Calu3 (cell line): ENCODE results near the gene DEAF1. TPM values are rescaled to one million over a fixed set of nuclear protein-coding genes. Genes with fewer than 3 reads are reported as not detected.

ENCODE experiments used
- BruUV-seq: library from RNA; stranded (reverse); fragments of 400-500 nt; replicated peaks from 2 replicates; lab custom pipeline; 2021; lab: Mats Ljungman, UMichigan
- CTCF ChIA-PET: fragments of 300-600 bp; sonication (Branson Sonifier 250); formaldehyde crosslinking; loops from one replicate; lab custom pipeline; 2022; ENCODE audit warnings: antibody characterized with exemption; lab: Charles Lee
- DNase-seq: peaks from one replicate; pipeline ENCODE4 v3.0.0; 2022
- H3K27ac Mint-ChIP-seq: one replicate; pipeline ENCODE4 v1.8.0; 2022; ENCODE audit warnings: mixed read lengths; ENCODE audit not compliant: unreplicated experiment
- H3K27me3 Mint-ChIP-seq: one replicate; pipeline ENCODE4 v1.8.0; 2022; ENCODE audit warnings: mixed read lengths; ENCODE audit not compliant: unreplicated experiment
- H3K36me3 Mint-ChIP-seq: one replicate; pipeline ENCODE4 v1.8.0; 2022; ENCODE audit warnings: mild to moderate bottlenecking, moderate library complexity, mixed read lengths; ENCODE audit not compliant: insufficient read depth, unreplicated experiment
- H3K4me1 Mint-ChIP-seq: one replicate; pipeline ENCODE4 v1.8.0; 2022; ENCODE audit warnings: mild to moderate bottlenecking, low read depth, mixed read lengths; ENCODE audit not compliant: unreplicated experiment
- H3K4me3 Mint-ChIP-seq: one replicate; pipeline ENCODE4 v1.8.0; 2022; ENCODE audit warnings: mild to moderate bottlenecking, low read depth, moderate library complexity, mixed read lengths; ENCODE audit not compliant: unreplicated experiment
- H3K9me3 Mint-ChIP-seq: one replicate; pipeline ENCODE4 v1.8.0; 2022; ENCODE audit warnings: low read depth, mixed read lengths; ENCODE audit not compliant: unreplicated experiment
- intact Hi-C: fragments of 100-400 bp; cut with micrococcal nuclease; formaldehyde crosslinking; loops from one replicate; pipeline ENCODE4 v1.10.0; 2022; ENCODE audit not compliant: unreplicated experiment
- total RNA-seq: library from RNA; stranded (reverse); gene quantifications from 2 replicates; pipeline ENCODE4 v1.2.3, GENCODE V29; 2022
- TF ChIP-seq, protein P1 (sequence below): fragments of 200-600 bp; IDR thresholded peaks from one replicate; pipeline ENCODE4 v1.8.0; 2022; ENCODE audit warnings: antibody characterized with exemption; ENCODE audit not compliant: unreplicated experiment

The DEAF1 gene
- total RNA-seq, 1 experiment from 2014 or later = 57.0 TPM

DNA sequence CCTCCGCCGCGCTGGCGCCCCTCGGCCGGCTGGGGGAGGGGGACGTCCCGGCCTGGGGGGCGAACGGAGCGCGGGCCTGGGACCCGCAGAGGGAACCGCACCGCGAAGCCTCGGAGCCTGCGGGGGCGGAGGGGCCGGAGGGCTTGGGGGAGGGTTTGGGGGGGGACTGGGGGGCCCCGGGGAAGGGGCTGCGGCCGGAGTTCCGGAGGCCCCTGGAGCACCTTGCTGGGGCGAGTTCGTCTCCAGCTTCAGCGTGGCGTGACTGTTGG lies 67.8 kb downstream of the DEAF1 start:
- Mint-ChIP-seq H3K4me1 (peaks cover 10% of the 10 kb centered on the region), H3K4me3 (no peak overlapping the region), H3K27me3 (no peaks in the 10 kb centered on the region), H3K27ac (no peak overlapping the region), H3K36me3 (peaks cover 31% of the 10 kb centered on the region), H3K9me3 (peaks cover 4% of the 10 kb centered on the region)
- BruUV-seq = no TSS peak
- intact Hi-C loops = no loop called here
- no peak for DNase-seq
- CTCF ChIA-PET = no interaction called here
- TF ChIP-seq, protein P1, sequence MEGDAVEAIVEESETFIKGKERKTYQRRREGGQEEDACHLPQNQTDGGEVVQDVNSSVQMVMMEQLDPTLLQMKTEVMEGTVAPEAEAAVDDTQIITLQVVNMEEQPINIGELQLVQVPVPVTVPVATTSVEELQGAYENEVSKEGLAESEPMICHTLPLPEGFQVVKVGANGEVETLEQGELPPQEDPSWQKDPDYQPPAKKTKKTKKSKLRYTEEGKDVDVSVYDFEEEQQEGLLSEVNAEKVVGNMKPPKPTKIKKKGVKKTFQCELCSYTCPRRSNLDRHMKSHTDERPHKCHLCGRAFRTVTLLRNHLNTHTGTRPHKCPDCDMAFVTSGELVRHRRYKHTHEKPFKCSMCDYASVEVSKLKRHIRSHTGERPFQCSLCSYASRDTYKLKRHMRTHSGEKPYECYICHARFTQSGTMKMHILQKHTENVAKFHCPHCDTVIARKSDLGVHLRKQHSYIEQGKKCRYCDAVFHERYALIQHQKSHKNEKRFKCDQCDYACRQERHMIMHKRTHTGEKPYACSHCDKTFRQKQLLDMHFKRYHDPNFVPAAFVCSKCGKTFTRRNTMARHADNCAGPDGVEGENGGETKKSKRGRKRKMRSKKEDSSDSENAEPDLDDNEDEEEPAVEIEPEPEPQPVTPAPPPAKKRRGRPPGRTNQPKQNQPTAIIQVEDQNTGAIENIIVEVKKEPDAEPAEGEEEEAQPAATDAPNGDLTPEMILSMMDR = no peak

DNA sequence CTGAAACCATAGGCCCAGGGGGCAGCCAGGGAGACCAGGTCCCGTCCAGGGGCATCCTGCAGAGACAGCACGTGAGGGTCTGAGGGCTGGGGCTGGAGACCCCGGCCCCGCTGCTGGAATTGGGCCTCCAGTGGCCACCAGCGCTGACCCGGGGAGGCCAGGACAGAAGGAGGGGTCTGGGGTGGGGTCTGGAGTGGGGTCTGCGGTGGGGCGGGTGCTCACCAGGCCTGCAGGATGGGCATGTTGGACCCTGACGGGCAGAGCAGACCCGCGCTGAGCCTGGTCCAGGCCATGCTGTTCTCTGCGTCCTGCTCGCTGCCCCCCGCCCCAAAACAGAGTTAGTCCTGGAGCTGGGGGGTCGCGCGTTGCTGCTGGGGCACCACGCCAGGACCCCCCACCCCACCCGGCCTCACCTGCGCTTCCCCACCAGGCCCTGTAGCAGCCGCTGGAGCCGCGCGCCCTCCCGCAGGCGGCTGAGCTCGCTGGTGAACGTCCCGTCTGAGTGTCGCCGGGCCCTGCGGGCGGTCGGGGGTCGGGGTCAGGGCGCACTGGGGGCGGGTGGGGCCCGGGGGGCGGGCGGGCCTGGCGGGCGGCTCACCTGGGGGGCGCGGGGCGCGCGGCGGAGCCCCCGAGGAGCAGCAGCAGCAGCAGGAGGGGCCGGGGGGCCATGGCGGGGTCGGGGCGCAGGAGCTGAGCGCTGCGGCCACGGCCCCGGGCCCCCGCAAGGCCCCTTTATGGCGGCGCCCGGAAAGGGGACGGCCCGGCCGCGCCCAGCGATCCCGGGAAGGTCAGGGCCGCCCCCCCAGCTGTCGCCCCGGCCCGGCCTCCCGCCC lies 68.3 kb downstream of the DEAF1 start, which contains the start of gene SCT:
TSS of gene SCT (minus strand) at position 707 of the 833 bp plus-strand sequence. CDS start at position 669, 38 bp downstream.
- BruUV-seq = no TSS peak
- peaks cover 4% of the 10 kb centered on the region for H3K9me3 Mint-ChIP-seq
- H3K4me3 Mint-ChIP-seq = no peak within 1 kb of the TSS
- H3K36me3 Mint-ChIP-seq = peaks cover 31% of the 10 kb centered on the region
- CTCF ChIA-PET = no interaction called here
- H3K4me1 Mint-ChIP-seq = peaks cover 10% of the 10 kb centered on the region
- no peak within 1 kb of the TSS for H3K27ac Mint-ChIP-seq
- no peak for DNase-seq
- intact Hi-C loops = no loop called here
- TF ChIP-seq, protein P1 = no peak
- no peaks in the 10 kb centered on the region for H3K27me3 Mint-ChIP-seq

DNA sequence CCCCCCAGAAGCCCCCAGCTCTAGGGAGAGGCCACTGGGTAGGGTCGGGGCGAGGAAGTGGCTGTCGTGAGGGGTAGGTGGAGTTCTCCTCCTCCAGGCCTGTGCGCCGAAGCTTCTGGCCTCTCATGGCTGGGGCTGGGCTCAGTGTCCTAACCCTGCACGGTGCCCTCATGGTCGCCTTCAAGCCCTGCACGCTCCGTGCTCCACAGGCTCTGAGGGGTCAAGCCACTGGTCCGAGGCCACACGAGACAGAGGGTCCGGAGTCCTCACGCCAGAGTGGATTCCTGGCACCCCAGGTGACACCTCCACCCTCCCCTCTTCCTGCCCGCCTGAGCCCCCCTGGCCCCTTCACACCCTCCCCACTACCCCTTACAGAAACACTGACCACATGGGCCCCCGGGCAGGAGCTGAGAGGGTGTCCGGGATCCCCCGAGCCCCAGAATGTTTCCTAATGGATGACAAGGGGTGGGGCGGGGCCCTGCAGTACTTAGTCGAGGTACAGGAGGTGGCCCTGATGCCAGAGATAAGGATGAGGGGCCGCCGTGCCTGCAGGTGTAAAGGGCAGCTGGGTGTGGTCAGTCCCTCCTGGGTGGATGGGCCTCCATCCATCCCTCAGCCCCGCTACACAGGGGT lies 69.3 kb downstream of the DEAF1 start:
- Mint-ChIP-seq H3K36me3 (peaks cover 31% of the 10 kb centered on the region), H3K4me1 (peaks cover 10% of the 10 kb centered on the region), H3K27ac (no peak overlapping the region), H3K27me3 (no peaks in the 10 kb centered on the region), H3K9me3 (peaks cover 4% of the 10 kb centered on the region), H3K4me3 (peak overlapping the region; percentile 41)
- CTCF ChIA-PET = no interaction called here
- intact Hi-C loops = no loop called here
- no peak for DNase-seq
- TF ChIP-seq, protein P1 = no peak
- BruUV-seq = no TSS peak

DNA sequence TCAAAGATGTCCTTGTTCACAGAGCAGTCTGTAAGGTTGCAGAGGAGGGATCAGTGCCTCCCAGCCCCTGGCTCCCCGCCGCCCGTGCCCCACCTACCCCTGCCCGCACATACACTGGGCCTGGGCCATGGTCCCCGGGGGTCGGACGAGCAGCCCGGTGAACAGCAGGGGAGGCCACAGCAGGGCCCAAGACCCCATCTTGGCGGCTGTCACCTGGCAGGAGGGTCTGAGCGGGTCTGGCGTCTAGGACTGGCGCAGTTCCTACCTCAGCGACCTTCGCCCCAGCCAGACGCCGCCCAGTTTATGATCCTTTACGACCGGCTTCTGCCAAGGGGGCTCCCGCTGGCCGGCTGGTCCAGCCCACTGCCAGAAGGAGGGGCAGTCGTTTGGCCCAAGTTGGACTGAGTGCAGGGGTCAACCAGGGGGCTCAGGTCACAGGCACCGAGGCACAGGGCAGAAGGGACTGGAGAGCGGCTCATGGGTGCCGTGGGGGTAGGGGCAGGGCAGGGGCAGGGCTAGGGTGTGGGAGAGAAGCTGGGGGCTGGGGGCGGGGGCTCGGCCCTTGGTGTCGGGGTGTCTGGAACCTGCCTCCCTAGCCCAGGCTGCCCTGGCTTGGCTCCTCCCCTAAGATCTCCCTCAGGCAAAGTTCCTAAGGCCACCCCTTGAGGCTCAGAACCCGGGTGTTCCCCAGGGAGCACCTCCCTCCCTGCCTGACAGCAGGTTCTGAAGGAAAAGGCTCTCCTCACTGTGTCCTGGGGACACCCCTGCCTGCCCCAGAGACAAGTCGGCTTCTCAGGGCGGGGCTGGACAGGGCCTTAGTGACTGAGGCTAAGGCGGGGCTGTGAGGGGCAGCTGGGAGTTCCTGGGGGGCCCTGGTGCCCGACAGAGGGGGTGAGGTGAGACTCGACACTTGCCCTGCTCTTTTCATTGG lies 70.1 kb downstream of the DEAF1 start, which contains the start of gene CDHR5:
TSS of gene CDHR5 (minus strand) at position 251 of the 931 bp plus-strand sequence. CDS start at position 198, 53 bp downstream.
- H3K27ac Mint-ChIP-seq = peak within 1 kb of the TSS; percentile 13
- peaks cover 10% of the 10 kb centered on the region for H3K4me1 Mint-ChIP-seq
- H3K27me3 Mint-ChIP-seq = no peaks in the 10 kb centered on the region
- CTCF ChIA-PET = no interaction called here
- peak within 1 kb of the TSS; percentile 41 for H3K4me3 Mint-ChIP-seq
- TF ChIP-seq, protein P1 = no peak
- peaks cover 4% of the 10 kb centered on the region for H3K9me3 Mint-ChIP-seq
- DNase-seq = no peak
- intact Hi-C loops = no loop called here
- BruUV-seq = no TSS peak
- peaks cover 32% of the 10 kb centered on the region for H3K36me3 Mint-ChIP-seq
